Measurements from ENCODE around the gene KLHL14. TPM values are rescaled to one million over a fixed set of nuclear protein-coding genes. Genes with fewer than 3 reads are reported as not detected.
A peak's percentile ranks its signal among the peaks of the same experiment; 100 is the strongest.
"Not testable (repeated sequence)": the region's sequence is repeated elsewhere in the genome, so short reads cannot be mapped to it uniquely, and the experiment has no call there.

Gene KLHL14
- total and polyA plus RNA-seq, 9 donors, result 0.04 to 1.6 (median 0.23) TPM

- no peaks in the 10 kb centered on the region for H3K4me1 ChIP-seq (ENCODE audit: control insufficient read depth, insufficient read depth, low read length)
- no peaks in the 10 kb centered on the region for H3K9me3 ChIP-seq (replicated peaks; ENCODE audit: control insufficient read depth, low read depth, low read length)
- no peak for DNase-seq
- H3K4me3 ChIP-seq (ENCODE audit: low read length), result no peak overlapping the region
- WGBS (ENCODE audit: insufficient coverage), result no CpG with 5 or more reads among the region's 2 CpGs
- H3K27ac ChIP-seq (ENCODE audit: low read length), result no peak overlapping the region
- H3K27me3 ChIP-seq (ENCODE audit: control insufficient read depth, insufficient read depth, low read length), result no peaks in the 10 kb centered on the region
- H3K36me3 ChIP-seq (ENCODE audit: control insufficient read depth, insufficient read depth, low read length), result no peaks in the 10 kb centered on the region
Measured at GRCh38 chr18:32661486-32662299, 111.1 kb downstream of the KLHL14 start.

GRCh38 chr18:32654507-32654906, 118.3 kb downstream of the KLHL14 start:
- 83% methylated on average over 2 of the region's 3 CpGs for WGBS (ENCODE audit: insufficient coverage)

GRCh38 chr18:32637659-32638058, 135.2 kb downstream of the KLHL14 start:
- not testable (repeated sequence) for H3K36me3 ChIP-seq (ENCODE audit: control insufficient read depth, insufficient read depth, low read length); H3K27ac ChIP-seq (ENCODE audit: low read length); H3K4me3 ChIP-seq (ENCODE audit: low read length); DNase-seq; H3K27me3 ChIP-seq (ENCODE audit: control insufficient read depth, insufficient read depth, low read length); H3K4me1 ChIP-seq (ENCODE audit: control insufficient read depth, insufficient read depth, low read length); H3K9me3 ChIP-seq (replicated peaks; ENCODE audit: control insufficient read depth, low read depth, low read length)
- WGBS (ENCODE audit: insufficient coverage), result no CpG with 5 or more reads among the region's 1 CpG

More at GRCh38 chr18:32654507-32654906, 118.3 kb downstream of the KLHL14 start:
- not testable (repeated sequence) for H3K9me3 ChIP-seq (replicated peaks; ENCODE audit: control insufficient read depth, low read depth, low read length); H3K36me3 ChIP-seq (ENCODE audit: control insufficient read depth, insufficient read depth, low read length); H3K27me3 ChIP-seq (ENCODE audit: control insufficient read depth, insufficient read depth, low read length); H3K27ac ChIP-seq (ENCODE audit: low read length); H3K4me3 ChIP-seq (ENCODE audit: low read length); DNase-seq; H3K4me1 ChIP-seq (ENCODE audit: control insufficient read depth, insufficient read depth, low read length)

- H3K4me3 ChIP-seq (ENCODE audit: low read length), result no peak overlapping the region
- no peaks in the 10 kb centered on the region for H3K4me1 ChIP-seq (ENCODE audit: control insufficient read depth, insufficient read depth, low read length)
- H3K27me3 ChIP-seq (ENCODE audit: control insufficient read depth, insufficient read depth, low read length), result no peaks in the 10 kb centered on the region
- H3K36me3 ChIP-seq (ENCODE audit: control insufficient read depth, insufficient read depth, low read length), result no peaks in the 10 kb centered on the region
- H3K27ac ChIP-seq (ENCODE audit: low read length), result no peak overlapping the region
- DNase-seq, result no peak
- no peaks in the 10 kb centered on the region for H3K9me3 ChIP-seq (replicated peaks; ENCODE audit: control insufficient read depth, low read depth, low read length)
- no CpG with 5 or more reads among the region's 2 CpGs for WGBS (ENCODE audit: insufficient coverage)
Measured at GRCh38 chr18:32637226-32637625, 135.6 kb downstream of the KLHL14 start.

- Histone ChIP-seq H3K36me3 (ENCODE audit: control insufficient read depth, insufficient read depth, low read length) (no peaks in the 10 kb centered on the region), H3K27ac (ENCODE audit: low read length) (no peak overlapping the region), H3K9me3 (replicated peaks; ENCODE audit: control insufficient read depth, low read depth, low read length) (no peaks in the 10 kb centered on the region), H3K27me3 (ENCODE audit: control insufficient read depth, insufficient read depth, low read length) (no peaks in the 10 kb centered on the region), H3K4me1 (ENCODE audit: control insufficient read depth, insufficient read depth, low read length) (no peaks in the 10 kb centered on the region), H3K4me3 (ENCODE audit: low read length) (no peak overlapping the region)
- DNase-seq, result no peak
- WGBS (ENCODE audit: insufficient coverage), result 68% methylated on average over 3 of the region's 5 CpGs
Measured at GRCh38 chr18:32634876-32635431, 137.9 kb downstream of the KLHL14 start.

GRCh38 chr18:32629981-32630700, 142.7 kb downstream of the KLHL14 start:
- H3K36me3 ChIP-seq (ENCODE audit: control insufficient read depth, insufficient read depth, low read length), result no peaks in the 10 kb centered on the region
- H3K4me1 ChIP-seq (ENCODE audit: control insufficient read depth, insufficient read depth, low read length), result no peaks in the 10 kb centered on the region
- 43% methylated on average over 6 of the region's 16 CpGs for WGBS (ENCODE audit: insufficient coverage)
- H3K9me3 ChIP-seq (replicated peaks; ENCODE audit: control insufficient read depth, low read depth, low read length), result no peaks in the 10 kb centered on the region
- H3K27me3 ChIP-seq (ENCODE audit: control insufficient read depth, insufficient read depth, low read length), result no peaks in the 10 kb centered on the region
- no peak overlapping the region for H3K4me3 ChIP-seq (ENCODE audit: low read length)
- DNase-seq, result peak; percentile 57
- H3K27ac ChIP-seq (ENCODE audit: low read length), result no peak overlapping the region

- Histone ChIP-seq H3K36me3 (ENCODE audit: control insufficient read depth, insufficient read depth, low read length) (no peaks in the 10 kb centered on the region), H3K27ac (ENCODE audit: low read length) (no peak overlapping the region), H3K27me3 (ENCODE audit: control insufficient read depth, insufficient read depth, low read length) (no peaks in the 10 kb centered on the region), H3K9me3 (replicated peaks; ENCODE audit: control insufficient read depth, low read depth, low read length) (no peaks in the 10 kb centered on the region), H3K4me3 (ENCODE audit: low read length) (no peak overlapping the region), H3K4me1 (ENCODE audit: control insufficient read depth, insufficient read depth, low read length) (no peaks in the 10 kb centered on the region)
- no peak for DNase-seq
- 93% methylated on average over 2 of the region's 2 CpGs for WGBS (ENCODE audit: insufficient coverage)
Measured at GRCh38 chr18:32629292-32629691, 143.5 kb downstream of the KLHL14 start.

GRCh38 chr18:32624182-32624723, 148.6 kb downstream of the KLHL14 start:
- Histone ChIP-seq H3K4me3 (ENCODE audit: low read length) (no peak overlapping the region), H3K9me3 (replicated peaks; ENCODE audit: control insufficient read depth, low read depth, low read length) (no peaks in the 10 kb centered on the region), H3K36me3 (ENCODE audit: control insufficient read depth, insufficient read depth, low read length) (no peaks in the 10 kb centered on the region), H3K27ac (ENCODE audit: low read length) (no peak overlapping the region), H3K27me3 (ENCODE audit: control insufficient read depth, insufficient read depth, low read length) (no peaks in the 10 kb centered on the region), H3K4me1 (ENCODE audit: control insufficient read depth, insufficient read depth, low read length) (no peaks in the 10 kb centered on the region)
- no peak for DNase-seq
- whole genome bisulfite sequencing (ENCODE audit: insufficient coverage), result no CpG with 5 or more reads among the region's 3 CpGs

- no peak for DNase-seq
- H3K4me1 ChIP-seq (ENCODE audit: control insufficient read depth, insufficient read depth, low read length), result no peaks in the 10 kb centered on the region
- H3K4me3 ChIP-seq (ENCODE audit: low read length), result no peak overlapping the region
- H3K9me3 ChIP-seq (replicated peaks; ENCODE audit: control insufficient read depth, low read depth, low read length), result no peaks in the 10 kb centered on the region
- H3K36me3 ChIP-seq (ENCODE audit: control insufficient read depth, insufficient read depth, low read length), result no peaks in the 10 kb centered on the region
- no peak overlapping the region for H3K27ac ChIP-seq (ENCODE audit: low read length)
- no peaks in the 10 kb centered on the region for H3K27me3 ChIP-seq (ENCODE audit: control insufficient read depth, insufficient read depth, low read length)
Measured at GRCh38 chr18:32623563-32623962, 149.3 kb downstream of the KLHL14 start.

All from muscle of leg (tissue), 11 donors.